ENCODE measurements around the gene ACOT6.

DNA sequence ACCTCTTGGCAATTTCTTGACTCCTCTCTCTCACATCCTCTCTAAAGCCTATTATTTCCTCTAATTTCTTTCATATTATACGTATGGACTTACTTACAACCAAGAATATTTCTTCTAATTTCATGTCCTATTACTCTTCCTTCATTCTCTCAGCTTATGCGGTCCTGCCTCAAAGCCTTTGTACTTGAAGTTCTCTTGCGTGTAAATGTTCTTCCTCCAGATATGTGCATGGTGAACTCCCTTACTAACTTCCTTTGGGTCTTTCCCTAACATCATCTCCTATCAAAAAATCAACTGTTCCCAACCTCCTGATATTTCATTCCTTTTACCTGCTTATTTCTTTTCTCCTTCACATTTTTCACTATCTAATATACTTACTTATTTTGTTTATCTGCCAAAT, 55.5 kb downstream of the ACOT6 start:
- TF ChIP-seq, protein P1, sequence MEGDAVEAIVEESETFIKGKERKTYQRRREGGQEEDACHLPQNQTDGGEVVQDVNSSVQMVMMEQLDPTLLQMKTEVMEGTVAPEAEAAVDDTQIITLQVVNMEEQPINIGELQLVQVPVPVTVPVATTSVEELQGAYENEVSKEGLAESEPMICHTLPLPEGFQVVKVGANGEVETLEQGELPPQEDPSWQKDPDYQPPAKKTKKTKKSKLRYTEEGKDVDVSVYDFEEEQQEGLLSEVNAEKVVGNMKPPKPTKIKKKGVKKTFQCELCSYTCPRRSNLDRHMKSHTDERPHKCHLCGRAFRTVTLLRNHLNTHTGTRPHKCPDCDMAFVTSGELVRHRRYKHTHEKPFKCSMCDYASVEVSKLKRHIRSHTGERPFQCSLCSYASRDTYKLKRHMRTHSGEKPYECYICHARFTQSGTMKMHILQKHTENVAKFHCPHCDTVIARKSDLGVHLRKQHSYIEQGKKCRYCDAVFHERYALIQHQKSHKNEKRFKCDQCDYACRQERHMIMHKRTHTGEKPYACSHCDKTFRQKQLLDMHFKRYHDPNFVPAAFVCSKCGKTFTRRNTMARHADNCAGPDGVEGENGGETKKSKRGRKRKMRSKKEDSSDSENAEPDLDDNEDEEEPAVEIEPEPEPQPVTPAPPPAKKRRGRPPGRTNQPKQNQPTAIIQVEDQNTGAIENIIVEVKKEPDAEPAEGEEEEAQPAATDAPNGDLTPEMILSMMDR (IDR thresholded peaks at IDR 0.05) = no peak
- no peak for TF ChIP-seq POLR2A (IDR thresholded peaks at IDR 0.05)
- no peak for TF ChIP-seq POLR2AphosphoS5 (IDR thresholded peaks at IDR 0.05)
